ENCODE results near the gene BARHL2. TPM values are rescaled to one million over a fixed set of nuclear protein-coding genes. Genes with fewer than 3 reads are reported as not detected.

BARHL2 gene
- total RNA-seq, 1 experiment from 2014 or later = not detected

DNA sequence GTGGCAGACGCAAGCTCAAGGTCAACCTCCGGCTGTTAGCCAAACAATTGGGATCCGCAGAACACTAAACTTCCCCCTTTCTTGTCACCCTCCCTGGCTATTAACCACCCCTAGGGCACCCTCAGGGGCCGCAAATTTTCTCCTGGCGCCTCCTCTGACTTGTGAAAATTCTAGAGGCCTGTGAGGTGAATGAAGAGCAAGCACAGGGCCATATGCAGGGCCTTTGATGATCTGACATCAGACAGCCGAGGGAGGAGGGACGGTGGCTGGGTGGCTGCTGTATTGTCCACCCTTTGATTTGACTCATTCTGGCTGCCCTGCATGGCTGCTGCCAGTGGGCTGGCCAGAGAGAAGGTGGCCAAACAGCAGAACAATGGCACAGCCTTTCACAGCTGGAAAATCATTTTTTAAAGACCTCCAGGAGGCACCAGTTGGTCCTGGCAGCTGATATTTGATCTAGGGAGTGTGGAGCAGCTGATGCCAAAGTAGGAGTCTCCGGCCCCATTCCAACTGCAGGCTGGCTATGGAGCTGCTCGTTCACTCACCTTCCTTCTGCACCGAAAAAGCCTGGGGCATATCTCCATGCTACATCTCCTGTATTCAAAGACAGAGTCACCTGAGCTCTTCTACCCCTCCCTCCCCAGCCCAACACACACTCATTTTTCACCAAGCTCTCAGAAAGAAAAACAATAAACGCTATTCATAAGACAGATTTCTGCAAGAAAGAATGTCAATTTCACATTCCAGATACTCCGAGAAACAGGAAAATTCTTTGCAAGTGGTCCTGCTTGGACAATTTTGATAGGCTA lies 44.9 kb upstream of the BARHL2 start:
- no peak for TF ChIP-seq EZH2 (IDR thresholded peaks at IDR 0.05; ENCODE audit: low read depth)
- no peak for TF ChIP-seq CTCF (conservative IDR thresholded peaks at IDR 0.05)
- no peaks in the 10 kb centered on the region for H3K27me3 ChIP-seq (ENCODE audit: insufficient read depth, low read depth)
- H3K27ac ChIP-seq = no peak overlapping the region
- no peaks in the 10 kb centered on the region for H3K36me3 ChIP-seq (ENCODE audit: low read depth)
- H3K4me2 ChIP-seq = no peak overlapping the region
- no TSS peak for BruUV-seq (replicated peaks)
- H3F3A ChIP-seq (ENCODE audit: insufficient read depth, low read depth) = no peaks in the 10 kb centered on the region
- intact Hi-C loops (cut with micrococcal nuclease; ENCODE audit: unreplicated experiment) = no loop called here
- H4K20me1 ChIP-seq (ENCODE audit: insufficient read depth) = no peaks in the 10 kb centered on the region
- no peak overlapping the region for H2AFZ ChIP-seq
- ChIA-PET CTCF (no interaction called here), POLR2A (ENCODE audit: unreplicated experiment) (no interaction called here)
- H3K4me3 ChIP-seq = no peak overlapping the region
- H3K9me3 ChIP-seq (ENCODE audit: insufficient read depth, low read depth) = no peaks in the 10 kb centered on the region
- no peaks in the 10 kb centered on the region for H3K4me1 ChIP-seq (replicated peaks; ENCODE audit: insufficient read depth)
- no peaks in the 10 kb centered on the region for H3K9me2 ChIP-seq (ENCODE audit: insufficient read depth)
- no peaks in the 10 kb centered on the region for H3K79me2 ChIP-seq (ENCODE audit: low read depth)
- DNase-seq = no peak

DNA sequence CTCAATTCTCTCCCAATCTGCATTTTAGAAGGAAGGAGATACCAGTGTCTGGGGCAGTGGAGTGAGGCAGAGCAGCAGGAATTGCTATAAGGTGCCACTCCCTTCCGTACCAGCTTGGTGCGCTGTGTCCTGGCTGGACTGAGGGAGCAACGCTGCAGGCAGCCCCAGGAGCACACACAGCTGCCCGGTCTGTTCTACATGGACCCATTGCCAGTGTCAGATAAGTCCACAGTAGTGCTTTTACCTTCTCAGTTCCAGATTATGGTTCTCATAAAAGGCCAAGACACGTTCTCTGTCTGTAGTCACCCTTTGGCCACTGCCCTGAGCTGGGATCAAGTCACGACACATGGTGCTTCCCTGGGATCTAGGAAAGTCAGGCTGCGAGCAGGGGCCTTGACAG lies 44.1 kb upstream of the BARHL2 start:
- Histone ChIP-seq H3K4me2 (no peak overlapping the region), H3K27me3 (ENCODE audit: insufficient read depth, low read depth) (no peaks in the 10 kb centered on the region), H3K36me3 (ENCODE audit: low read depth) (no peaks in the 10 kb centered on the region), H3K27ac (no peak overlapping the region), H2AFZ (no peak overlapping the region), H3F3A (ENCODE audit: insufficient read depth, low read depth) (no peaks in the 10 kb centered on the region), H3K4me3 (no peak overlapping the region), H3K9me3 (ENCODE audit: insufficient read depth, low read depth) (no peaks in the 10 kb centered on the region), H3K9me2 (ENCODE audit: insufficient read depth) (no peaks in the 10 kb centered on the region), H3K4me1 (replicated peaks; ENCODE audit: insufficient read depth) (no peaks in the 10 kb centered on the region), H3K79me2 (ENCODE audit: low read depth) (no peaks in the 10 kb centered on the region), H4K20me1 (ENCODE audit: insufficient read depth) (no peaks in the 10 kb centered on the region)
- no TSS peak for BruUV-seq (replicated peaks)
- ChIA-PET POLR2A (ENCODE audit: unreplicated experiment) (no interaction called here), CTCF (no interaction called here)
- intact Hi-C loops (cut with micrococcal nuclease; ENCODE audit: unreplicated experiment) = no loop called here
- no peak for DNase-seq
- TF ChIP-seq EZH2 (IDR thresholded peaks at IDR 0.05; ENCODE audit: low read depth) (no peak), CTCF (conservative IDR thresholded peaks at IDR 0.05) (no peak)

- intact Hi-C loops (cut with micrococcal nuclease; ENCODE audit: unreplicated experiment) = no loop called here
- Histone ChIP-seq H2AFZ (no peak overlapping the region), H3K27me3 (ENCODE audit: insufficient read depth, low read depth) (0 out of 2 replicates have a peak, but pooled peaks cover 5% of the 10 kb centered on the region), H4K20me1 (ENCODE audit: insufficient read depth) (no peaks in the 10 kb centered on the region), H3K9me3 (ENCODE audit: insufficient read depth, low read depth) (no peaks in the 10 kb centered on the region), H3K9me2 (ENCODE audit: insufficient read depth) (no peaks in the 10 kb centered on the region), H3F3A (ENCODE audit: insufficient read depth, low read depth) (no peaks in the 10 kb centered on the region), H3K4me3 (no peak overlapping the region), H3K27ac (no peak overlapping the region), H3K4me2 (no peak overlapping the region), H3K4me1 (replicated peaks; ENCODE audit: insufficient read depth) (no peaks in the 10 kb centered on the region), H3K36me3 (ENCODE audit: low read depth) (no peaks in the 10 kb centered on the region), H3K79me2 (ENCODE audit: low read depth) (no peaks in the 10 kb centered on the region)
- no peak for TF ChIP-seq EZH2 (IDR thresholded peaks at IDR 0.05; ENCODE audit: low read depth)
- no peak for TF ChIP-seq CTCF (conservative IDR thresholded peaks at IDR 0.05)
- CTCF ChIA-PET = no interaction called here
- POLR2A ChIA-PET (ENCODE audit: unreplicated experiment) = no interaction called here
- no peak for DNase-seq
- BruUV-seq (replicated peaks) = no TSS peak
Measured at GRCh38 chr1:90753556-90753955, 36.5 kb upstream of the BARHL2 start.

Data from PC-9 (cell line).